ENCODE data around the gene MAGI2. TPM values are rescaled to one million over a fixed set of nuclear protein-coding genes. Genes with fewer than 3 reads are reported as not detected.

The MAGI2 gene
- total RNA-seq, 2 experiments from 2014 or later: 0.03 to 0.17 TPM

DNA sequence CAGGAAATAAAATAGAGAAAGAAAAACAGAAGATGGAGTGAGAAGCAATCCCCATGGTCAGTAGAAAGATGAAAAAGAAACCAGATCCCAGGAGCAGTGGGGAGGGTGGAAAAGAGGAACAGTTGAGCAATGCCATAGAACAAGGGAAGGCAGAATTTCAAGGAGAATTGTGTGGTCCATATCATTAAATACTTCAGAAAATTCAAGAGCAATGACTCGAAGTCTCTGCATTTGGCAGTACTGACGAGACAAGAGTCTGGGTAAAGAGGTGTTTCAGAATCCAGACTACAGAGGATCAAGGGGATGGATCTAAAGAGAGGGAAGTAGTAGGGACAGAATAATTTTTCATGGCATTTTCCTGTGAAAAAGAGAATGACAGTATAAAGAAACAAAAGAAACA is 1142.3 kb downstream of the MAGI2 start:
- ChIA-PET CTCF (ENCODE audit: unreplicated experiment) (no interaction called here), POLR2A (interaction anchor here (0.6 to 1.4 kb wide), 4 partner anchors 13 to 128 kb away, joined by 3 to 5 read pairs (median 3); no protein-coding TSS in a partner anchor)
- BruUV-seq (replicated peaks): no TSS peak

GRCh38 chr7:78307892-78308291 is 1145.6 kb downstream of the MAGI2 start:
- TF ChIP-seq EZH2phosphoT487 (IDR thresholded peaks at IDR 0.05; ENCODE audit: borderline replicate concordance, low read depth, low read length) (no peak), CTCF (conservative IDR thresholded peaks at IDR 0.05; ENCODE audit: low read length) (no peak)
- CTCF ChIA-PET (ENCODE audit: unreplicated experiment): no interaction called here
- no peaks in the 10 kb centered on the region for H3K79me2 ChIP-seq (ENCODE audit: insufficient read depth, low read depth, low read length)
- POLR2A ChIA-PET: interaction anchor here (0.5 to 0.6 kb wide), 2 partner anchors 39 to 222 kb away, joined by 3 to 7 read pairs; no protein-coding TSS in a partner anchor
- intact Hi-C loops (cut with micrococcal nuclease; ENCODE audit: unreplicated experiment): no loop called here
- no peak overlapping the region for H3K4me3 ChIP-seq (ENCODE audit: low read depth, low read length, poor library complexity, severe bottlenecking)
- no peak overlapping the region for H3K4me2 ChIP-seq (ENCODE audit: low read length)
- H3K4me1 ChIP-seq (ENCODE audit: insufficient read depth, low read length, poor library complexity, severe bottlenecking): peaks cover 32% of the 10 kb centered on the region
- H3K9me2 ChIP-seq (ENCODE audit: insufficient read depth, low read length): no peaks in the 10 kb centered on the region
- no peaks in the 10 kb centered on the region for H4K20me1 ChIP-seq (ENCODE audit: insufficient read depth, low read length)
- BruUV-seq (replicated peaks): no TSS peak
- H3K27ac ChIP-seq (ENCODE audit: low read depth, low read length, poor library complexity, severe bottlenecking): no peak overlapping the region
- no peak for DNase-seq (ENCODE audit: low spot score)
- no peak overlapping the region for H2AFZ ChIP-seq (ENCODE audit: low read length)
- H3K9me3 ChIP-seq (ENCODE audit: low read length): no peaks in the 10 kb centered on the region
- no peaks in the 10 kb centered on the region for H3K36me3 ChIP-seq (ENCODE audit: insufficient read depth, low read length)

More for the DNA sequence above, 1142.3 kb downstream of the MAGI2 start:
- H3K4me2 ChIP-seq (ENCODE audit: low read length): no peak overlapping the region
- H3K4me3 ChIP-seq (ENCODE audit: low read depth, low read length, poor library complexity, severe bottlenecking): no peak overlapping the region
- no peaks in the 10 kb centered on the region for H4K20me1 ChIP-seq (ENCODE audit: insufficient read depth, low read length)
- TF ChIP-seq CTCF (conservative IDR thresholded peaks at IDR 0.05; ENCODE audit: low read length) (no peak), EZH2phosphoT487 (IDR thresholded peaks at IDR 0.05; ENCODE audit: borderline replicate concordance, low read depth, low read length) (no peak)
- no peaks in the 10 kb centered on the region for H3K9me3 ChIP-seq (ENCODE audit: low read length)
- no peaks in the 10 kb centered on the region for H3K9me2 ChIP-seq (ENCODE audit: insufficient read depth, low read length)
- no peak overlapping the region for H3K27ac ChIP-seq (ENCODE audit: low read depth, low read length, poor library complexity, severe bottlenecking)
- H3K36me3 ChIP-seq (ENCODE audit: insufficient read depth, low read length): no peaks in the 10 kb centered on the region
- no peak for DNase-seq (ENCODE audit: low spot score)
- no peaks in the 10 kb centered on the region for H3K79me2 ChIP-seq (ENCODE audit: insufficient read depth, low read depth, low read length)
- H3K4me1 ChIP-seq (ENCODE audit: insufficient read depth, low read length, poor library complexity, severe bottlenecking): peaks cover 7% of the 10 kb centered on the region
- intact Hi-C loops (cut with micrococcal nuclease; ENCODE audit: unreplicated experiment): no loop called here
- H2AFZ ChIP-seq (ENCODE audit: low read length): peak overlapping the region; percentile 45

DNA sequence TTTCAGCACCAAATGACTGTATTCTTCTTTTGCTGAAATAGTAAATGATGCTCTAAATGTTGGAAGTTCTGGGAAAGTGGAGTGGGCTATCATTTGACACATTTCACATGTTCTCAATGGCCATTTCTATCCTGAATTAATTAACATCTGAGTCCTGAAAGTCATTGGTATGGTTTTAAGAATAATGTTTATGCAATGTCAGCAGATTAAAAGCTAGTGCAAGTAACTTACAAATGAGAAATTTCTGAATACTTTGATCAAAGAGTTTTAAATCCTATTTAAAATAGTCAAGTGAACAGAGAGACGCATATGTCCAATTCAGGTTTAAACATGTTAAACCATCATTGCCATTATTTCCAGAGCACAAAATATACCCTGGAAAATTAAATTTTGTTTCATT is 1146.8 kb downstream of the MAGI2 start:
- DNase-seq (ENCODE audit: low spot score): no peak
- ChIA-PET POLR2A (interaction anchor here (1.2 to 2.2 kb wide), 3 partner anchors 12 to 41 kb away, joined by 3 to 7 read pairs (median 4); no protein-coding TSS in a partner anchor), CTCF (ENCODE audit: unreplicated experiment) (no interaction called here)
- peak overlapping the region; percentile 56 for H3K4me2 ChIP-seq (ENCODE audit: low read length)
- no peak overlapping the region for H2AFZ ChIP-seq (ENCODE audit: low read length)
- no TSS peak for BruUV-seq (replicated peaks)
- H3K36me3 ChIP-seq (ENCODE audit: insufficient read depth, low read length): no peaks in the 10 kb centered on the region
- peaks cover 32% of the 10 kb centered on the region for H3K4me1 ChIP-seq (ENCODE audit: insufficient read depth, low read length, poor library complexity, severe bottlenecking)
- H4K20me1 ChIP-seq (ENCODE audit: insufficient read depth, low read length): no peaks in the 10 kb centered on the region
- TF ChIP-seq EZH2phosphoT487 (IDR thresholded peaks at IDR 0.05; ENCODE audit: borderline replicate concordance, low read depth, low read length) (no peak), CTCF (conservative IDR thresholded peaks at IDR 0.05; ENCODE audit: low read length) (no peak)
- no peaks in the 10 kb centered on the region for H3K79me2 ChIP-seq (ENCODE audit: insufficient read depth, low read depth, low read length)
- intact Hi-C loops (cut with micrococcal nuclease; ENCODE audit: unreplicated experiment): no loop called here
- H3K4me3 ChIP-seq (ENCODE audit: low read depth, low read length, poor library complexity, severe bottlenecking): no peak overlapping the region
- no peak overlapping the region for H3K27ac ChIP-seq (ENCODE audit: low read depth, low read length, poor library complexity, severe bottlenecking)
- no peaks in the 10 kb centered on the region for H3K9me3 ChIP-seq (ENCODE audit: low read length)
- no peaks in the 10 kb centered on the region for H3K9me2 ChIP-seq (ENCODE audit: insufficient read depth, low read length)
